Measurements from ENCODE around the gene FOXB2.
"Not testable (repeated sequence)": the region's sequence is repeated elsewhere in the genome, so short reads cannot be mapped to it uniquely, and the experiment has no call there.

FOXB2 gene

GRCh38 chr9:77016526-77017504 is 2.6 kb upstream of the FOXB2 start:
- DNase-seq: no peak

DNA sequence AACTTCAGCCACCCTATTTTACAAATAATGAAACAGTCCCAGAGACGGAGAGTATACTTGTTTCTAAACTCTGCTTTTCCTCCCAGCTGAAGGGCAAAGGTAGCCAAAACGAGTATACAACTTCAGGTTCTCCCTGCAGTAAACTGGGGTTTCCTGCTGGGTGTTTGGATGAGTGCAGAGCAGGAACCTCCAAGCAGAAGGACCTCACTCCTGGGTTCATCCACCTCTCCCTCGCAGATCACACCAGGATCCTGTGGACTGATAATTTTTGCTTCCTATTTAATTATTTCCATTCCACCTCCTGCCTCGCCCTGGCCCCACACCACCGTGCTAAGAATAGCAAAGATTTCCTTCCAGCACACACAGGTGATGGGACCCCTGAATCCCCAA is 2.0 kb upstream of the FOXB2 start:
- DNase-seq: no peak

GRCh38 chr9:77018058-77018968 is 1.1 kb upstream of the FOXB2 start:
- DNase-seq: no peak

DNA sequence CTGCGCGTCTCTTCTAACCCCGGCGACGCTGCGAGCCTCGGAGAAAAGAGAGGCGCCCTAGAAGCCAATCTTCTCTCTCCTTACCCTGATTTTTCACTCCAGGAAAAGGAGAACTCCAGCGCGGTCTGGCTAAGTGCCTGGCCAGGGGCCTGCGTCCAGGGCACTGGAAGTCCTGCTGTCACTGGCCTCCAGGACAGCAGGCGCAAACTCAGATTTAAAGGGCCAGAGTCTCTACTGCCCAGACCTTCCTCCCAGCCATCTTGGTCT is 553 bp upstream of the FOXB2 start:
- DNase-seq: no peak

DNA sequence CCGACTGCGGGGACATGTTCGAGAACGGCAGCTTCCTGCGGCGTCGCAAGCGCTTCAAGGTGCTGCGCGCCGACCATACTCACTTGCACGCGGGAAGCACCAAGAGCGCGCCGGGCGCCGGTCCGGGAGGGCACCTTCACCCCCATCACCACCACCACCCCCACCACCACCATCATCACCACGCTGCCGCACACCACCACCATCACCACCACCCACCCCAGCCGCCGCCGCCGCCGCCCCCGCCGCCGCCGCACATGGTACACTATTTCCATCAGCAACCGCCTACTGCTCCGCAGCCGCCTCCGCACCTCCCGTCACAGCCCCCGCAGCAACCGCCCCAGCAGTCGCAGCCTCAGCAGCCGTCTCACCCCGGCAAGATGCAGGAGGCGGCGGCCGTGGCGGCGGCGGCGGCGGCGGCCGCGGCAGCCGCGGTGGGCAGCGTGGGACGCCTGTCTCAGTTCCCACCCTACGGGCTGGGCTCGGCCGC is 514 bp downstream of the FOXB2 start:
- no peak for DNase-seq

- no peak for DNase-seq
Measured at GRCh38 chr9:77020413-77021290, 1.2 kb downstream of the FOXB2 start.

DNA sequence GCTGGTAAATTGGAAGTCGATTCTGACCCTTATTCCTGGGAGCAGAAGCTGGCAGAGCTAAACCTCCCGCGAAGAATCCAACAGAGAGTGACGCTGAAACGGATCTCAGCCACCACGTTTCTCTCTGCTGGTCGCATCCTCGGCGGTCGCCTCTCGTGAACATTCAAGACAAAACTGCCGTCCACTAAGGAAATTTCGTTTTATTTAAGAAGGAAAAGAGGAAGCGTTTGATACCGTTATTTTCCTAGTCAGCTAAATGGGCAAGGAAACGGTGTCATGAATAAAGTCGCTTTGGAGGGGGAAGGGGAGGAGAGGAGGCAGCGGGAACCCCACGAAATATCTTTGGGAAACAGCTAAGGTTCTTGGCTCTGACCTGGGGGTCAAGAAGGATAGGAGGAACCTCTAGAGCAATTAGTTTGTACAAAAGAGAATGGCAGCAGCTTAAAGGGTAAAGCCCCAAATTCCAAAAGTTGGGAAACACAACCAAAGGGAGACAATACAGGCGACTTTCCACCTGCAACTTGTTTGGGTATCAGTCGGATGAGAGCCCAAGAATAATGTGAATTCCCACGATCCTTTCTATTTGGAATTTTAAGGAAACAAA is 1.9 kb downstream of the FOXB2 start:
- DNase-seq: no peak

DNA sequence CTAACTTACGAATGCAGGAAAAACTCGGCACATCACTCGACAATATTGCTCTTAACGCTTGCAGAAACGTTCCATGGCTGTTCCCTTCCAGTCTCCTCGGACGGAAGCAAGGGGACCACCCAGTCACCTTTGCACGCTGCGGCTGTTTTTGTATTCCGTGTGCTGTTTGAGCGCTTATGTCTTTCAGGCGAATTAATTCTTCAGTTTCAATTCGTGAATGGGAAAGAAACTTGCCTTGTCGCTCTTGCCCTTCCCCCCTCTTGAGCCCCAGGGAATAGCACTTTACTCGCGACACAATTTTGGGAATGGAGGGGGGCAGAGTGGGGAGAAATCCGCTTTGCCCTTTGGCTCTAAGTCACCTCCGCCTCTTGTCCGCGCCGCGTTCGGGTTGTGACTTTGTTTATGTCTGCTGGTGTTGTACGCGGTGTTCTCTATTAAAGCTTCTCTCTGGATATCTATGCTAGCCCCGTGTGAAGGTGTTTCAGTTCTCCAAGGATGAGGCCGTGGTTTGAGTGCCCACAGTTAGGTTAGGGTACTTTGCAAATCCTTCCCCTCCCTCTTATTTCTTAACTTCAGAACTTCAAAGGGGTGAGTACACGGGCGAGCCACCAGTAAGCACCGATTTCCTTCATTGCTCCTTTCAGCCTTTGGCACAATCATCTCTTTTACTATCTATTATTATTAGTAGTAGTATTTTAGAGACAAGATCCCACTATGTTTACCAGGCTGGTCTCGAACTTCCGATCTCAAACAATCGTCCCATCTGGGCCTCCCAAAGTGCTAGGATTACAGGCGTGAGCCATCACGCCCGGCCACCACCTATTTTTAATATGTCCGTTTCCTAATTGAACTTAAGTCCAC is 2.7 kb downstream of the FOXB2 start:
- DNase-seq: no peak

DNA sequence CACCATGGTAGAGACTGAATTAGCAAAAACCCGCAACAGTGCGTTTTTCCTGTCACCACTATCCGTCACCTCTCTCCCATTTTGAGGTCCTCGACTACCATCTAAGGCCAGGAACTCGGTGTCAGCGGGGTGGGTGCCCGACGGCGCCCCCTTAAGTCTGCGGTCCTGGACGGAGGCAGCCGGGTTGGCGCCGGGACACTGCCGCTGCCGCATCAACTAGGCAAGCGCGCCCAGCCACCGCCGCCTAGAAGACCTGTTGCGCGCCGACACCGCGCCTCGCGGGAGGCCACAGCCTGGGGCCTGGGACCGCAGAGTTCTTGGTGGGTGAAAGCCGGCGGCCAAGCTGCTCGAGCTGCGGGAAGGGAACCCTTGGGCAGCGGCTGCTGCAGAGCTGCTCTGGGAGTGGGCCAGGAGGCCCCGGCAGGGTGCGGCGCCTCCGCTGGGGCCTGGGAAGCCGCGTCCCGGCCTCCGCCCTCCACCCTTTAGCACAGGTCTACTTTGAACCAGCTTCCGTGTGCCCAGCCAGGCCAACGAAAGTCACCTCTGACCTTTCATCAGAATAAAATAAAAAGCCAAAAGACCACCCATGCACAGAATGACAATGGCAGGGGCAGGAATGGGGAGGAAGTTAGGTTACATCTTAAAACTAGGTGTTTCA is 3.5 kb downstream of the FOXB2 start:
- no peak for DNase-seq

DNA sequence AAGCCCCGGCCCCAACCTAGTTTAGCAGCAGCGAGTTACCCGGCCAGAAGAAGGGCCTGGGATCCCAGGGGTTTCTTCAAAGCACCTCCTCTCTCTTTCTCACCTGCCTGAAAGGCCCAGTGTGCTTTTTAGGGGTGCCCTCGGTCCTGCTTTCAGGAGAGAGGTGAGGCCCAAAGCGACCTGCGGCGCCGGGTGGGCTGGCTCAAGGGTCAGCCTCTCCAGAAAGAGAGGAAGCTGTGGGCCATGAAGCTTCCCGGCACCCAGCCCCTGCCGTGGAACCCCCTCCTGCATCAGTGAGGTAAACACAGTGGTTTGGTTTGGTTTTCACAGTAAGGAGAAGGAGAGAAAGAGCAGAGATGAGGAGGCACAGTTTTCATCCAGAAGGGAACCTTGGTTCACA is 4.3 kb downstream of the FOXB2 start:
- no peak for DNase-seq

GRCh38 chr9:77024776-77025545 is 5.5 kb downstream of the FOXB2 start:
- DNase-seq: no peak

GRCh38 chr9:77028478-77028877 is 9.0 kb downstream of the FOXB2 start:
- no peak for DNase-seq

DNA sequence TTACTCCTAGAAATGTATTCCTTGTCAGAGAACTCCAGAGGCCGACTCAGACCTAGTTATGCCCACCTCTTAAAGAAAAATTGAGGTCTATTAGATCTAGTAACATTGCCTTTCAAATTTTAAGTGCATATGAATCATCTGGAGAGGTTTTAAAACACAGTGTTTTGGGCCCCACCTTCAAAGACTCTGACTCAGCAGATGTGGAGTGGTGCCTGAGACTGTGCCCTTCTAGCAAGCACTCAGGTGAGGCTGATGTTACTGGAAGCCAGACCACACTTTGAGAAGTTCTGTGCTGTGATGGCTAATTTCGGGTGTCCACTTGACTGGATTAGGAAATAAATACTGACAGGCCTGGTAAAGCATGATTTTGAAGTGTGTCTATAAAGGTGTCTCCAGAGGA is 10.6 kb downstream of the FOXB2 start:
- DNase-seq: no peak

DNA sequence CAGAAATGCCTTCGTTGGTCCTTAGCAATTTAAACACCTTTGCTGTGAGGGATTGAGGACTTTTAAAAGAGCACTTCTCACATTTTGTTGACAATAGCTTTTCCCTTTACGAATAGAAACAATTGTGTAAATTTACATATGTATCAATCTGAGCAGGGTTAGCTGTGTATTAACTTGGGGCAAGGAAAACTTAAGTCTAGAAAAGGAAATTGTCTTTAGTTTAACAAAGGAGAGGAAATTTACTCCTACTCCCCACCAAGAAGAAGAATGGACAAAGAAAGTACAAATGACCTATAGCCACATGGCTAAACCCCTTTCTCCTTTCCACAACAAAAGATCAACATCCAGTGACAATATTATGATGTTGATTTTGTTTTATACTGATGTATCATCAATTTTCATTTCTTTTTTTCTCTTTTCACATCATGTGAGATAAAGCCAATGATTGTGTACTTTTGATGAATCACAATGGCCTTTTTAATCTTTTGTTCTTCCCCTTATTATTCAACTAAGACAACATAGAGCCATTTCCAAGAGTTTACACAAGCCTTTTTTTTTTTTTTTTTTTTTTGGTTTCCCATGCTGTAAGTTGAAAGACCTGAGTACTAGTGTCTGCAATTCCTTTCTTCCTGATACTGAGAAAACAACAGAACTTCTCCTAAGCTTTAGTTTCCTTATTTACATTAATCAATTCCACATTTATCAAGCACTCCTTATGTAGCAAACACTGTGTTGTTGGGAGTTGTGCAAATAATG is 19.0 kb downstream of the FOXB2 start:
- DNase-seq: no peak

- no peak for DNase-seq
Measured at GRCh38 chr9:77040340-77040739, 20.9 kb downstream of the FOXB2 start.

DNA sequence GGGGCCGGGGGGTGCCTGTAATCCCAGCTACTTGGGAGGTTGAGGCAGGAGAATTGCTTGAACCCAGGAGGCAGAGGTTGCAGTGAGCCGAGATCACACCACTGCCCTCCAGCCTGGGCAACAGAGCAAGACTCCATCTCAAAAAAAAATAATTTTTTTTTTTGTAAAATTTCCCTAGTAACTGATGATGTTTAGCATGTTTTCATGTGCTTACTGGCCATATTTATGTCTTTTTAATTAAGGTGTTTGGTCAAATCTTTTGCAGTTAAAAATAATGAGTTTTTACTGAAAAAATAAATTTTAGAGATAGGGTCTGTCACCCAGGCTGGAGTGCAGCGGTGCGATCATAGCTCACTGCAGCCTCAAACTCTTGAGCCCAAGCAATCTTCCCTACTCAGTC is 24.3 kb downstream of the FOXB2 start:
- DNase-seq: not testable (repeated sequence)

DNA sequence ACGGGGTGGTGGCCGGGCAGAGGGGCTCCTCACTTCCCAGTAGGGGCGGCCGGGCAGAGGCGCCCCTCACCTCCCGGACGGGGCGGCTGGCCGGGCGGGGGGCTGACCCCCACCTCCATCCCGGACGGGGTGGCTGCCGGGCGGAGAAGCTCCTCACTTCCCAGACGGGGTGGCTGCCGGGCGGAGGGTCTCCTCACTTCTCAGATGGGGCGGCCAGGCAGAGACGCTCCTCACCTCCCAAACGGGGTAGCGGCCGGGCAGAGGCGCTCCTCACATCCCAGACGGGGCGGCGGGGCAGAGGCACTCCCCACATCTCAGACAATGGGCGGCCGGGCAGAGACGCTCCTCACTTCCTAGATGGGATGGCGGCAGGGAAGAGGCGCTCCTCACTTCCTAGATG is 41.2 kb downstream of the FOXB2 start:
- not testable (repeated sequence) for DNase-seq

GRCh38 chr9:77063645-77064285 is 44.3 kb downstream of the FOXB2 start:
- DNase-seq: no peak

- no peak for DNase-seq
Measured at GRCh38 chr9:77066388-77066787, 46.9 kb downstream of the FOXB2 start.

Data from NCI-H510A (cell line).